BJ (cell line): Measurements from ENCODE around the gene RPL29. TPM values are rescaled to one million over a fixed set of nuclear protein-coding genes. Genes with fewer than 3 reads are reported as not detected.

Experiments used
- CTCF ChIA-PET: fragments of 350-600 bp; formaldehyde crosslinking; extraction: SDS; loops from one replicate; lab custom pipeline; 2021; ENCODE audit warnings: antibody characterized with exemption, inconsistent platforms; lab: Yijun Ruan, JAX
- POLR2A ChIA-PET: fragments of 300-600 bp; sonication (Branson Sonifier 250); formaldehyde crosslinking; extraction: SDS; loops from one replicate; lab custom pipeline; 2021; ENCODE audit warnings: antibody characterized with exemption; lab: Charles Lee
- DNase-seq: peaks from one replicate; pipeline ENCODE4 v3.0.0-alpha.2; 2011; ENCODE audit warnings: low read depth
- H3K27me3 ChIP-seq: 2 replicates; pipeline ENCODE4 v1.6.0; 2011; ENCODE audit warnings: low read length; ENCODE audit not compliant: control insufficient read depth, insufficient read depth
- H3K36me3 ChIP-seq: 2 replicates; pipeline ENCODE4 v1.5.1; 2011; ENCODE audit warnings: low read length; ENCODE audit not compliant: control insufficient read depth, insufficient read depth
- H3K4me3 ChIP-seq: 2 replicates; pipeline ENCODE4 v1.5.1; 2011; ENCODE audit warnings: low read depth, mild to moderate bottlenecking, control low read depth, low read length
- polyA plus RNA-seq: library from polyadenylated mRNA; depleted of rRNA; stranded (reverse); fragments of >200 nt; gene quantifications from 2 replicates; pipeline ENCODE4 v1.2.3, GENCODE V29; 2011
- TF ChIP-seq, protein P1 (sequence below): IDR thresholded peaks from 2 replicates; pipeline ENCODE4 v1.5.1; 2011; ENCODE audit warnings: low read depth, mild to moderate bottlenecking, control low read depth, inconsistent platforms, low read length, moderate library complexity; ENCODE audit not compliant: insufficient read depth

The RPL29 gene
- polyA plus RNA-seq, 1 experiment: 2,324 TPM

DNA sequence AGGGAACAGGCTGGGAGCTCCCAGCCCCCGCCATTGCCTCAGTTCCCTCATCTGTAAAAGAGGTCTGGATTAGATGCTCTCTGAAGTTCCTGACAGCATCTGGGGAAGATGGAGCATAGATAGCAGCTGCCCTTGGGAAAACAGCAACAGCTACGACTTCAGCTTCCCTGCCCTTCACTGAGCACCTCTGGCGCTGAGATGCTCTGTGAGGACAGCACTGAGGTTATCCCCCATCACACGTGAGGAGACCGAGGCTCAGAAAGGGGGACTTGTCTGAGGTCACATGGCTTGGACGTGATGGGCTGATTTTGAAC lies 11.1 kb upstream of the RPL29 start:
- no peak for DNase-seq
- no peaks in the 10 kb centered on the region for H3K36me3 ChIP-seq
- H3K27me3 ChIP-seq: no peaks in the 10 kb centered on the region
- H3K4me3 ChIP-seq: no peak overlapping the region
- TF ChIP-seq, protein P1, sequence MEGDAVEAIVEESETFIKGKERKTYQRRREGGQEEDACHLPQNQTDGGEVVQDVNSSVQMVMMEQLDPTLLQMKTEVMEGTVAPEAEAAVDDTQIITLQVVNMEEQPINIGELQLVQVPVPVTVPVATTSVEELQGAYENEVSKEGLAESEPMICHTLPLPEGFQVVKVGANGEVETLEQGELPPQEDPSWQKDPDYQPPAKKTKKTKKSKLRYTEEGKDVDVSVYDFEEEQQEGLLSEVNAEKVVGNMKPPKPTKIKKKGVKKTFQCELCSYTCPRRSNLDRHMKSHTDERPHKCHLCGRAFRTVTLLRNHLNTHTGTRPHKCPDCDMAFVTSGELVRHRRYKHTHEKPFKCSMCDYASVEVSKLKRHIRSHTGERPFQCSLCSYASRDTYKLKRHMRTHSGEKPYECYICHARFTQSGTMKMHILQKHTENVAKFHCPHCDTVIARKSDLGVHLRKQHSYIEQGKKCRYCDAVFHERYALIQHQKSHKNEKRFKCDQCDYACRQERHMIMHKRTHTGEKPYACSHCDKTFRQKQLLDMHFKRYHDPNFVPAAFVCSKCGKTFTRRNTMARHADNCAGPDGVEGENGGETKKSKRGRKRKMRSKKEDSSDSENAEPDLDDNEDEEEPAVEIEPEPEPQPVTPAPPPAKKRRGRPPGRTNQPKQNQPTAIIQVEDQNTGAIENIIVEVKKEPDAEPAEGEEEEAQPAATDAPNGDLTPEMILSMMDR: no peak
- POLR2A ChIA-PET: no interaction called here
- CTCF ChIA-PET: interaction anchor here (1.3 to 8.0 kb wide), 3 partner anchors 33 to 117 kb away, joined by 3 to 222 read pairs (median 179); partner anchors contain the start of genes ABHD14B and DUSP7

DNA sequence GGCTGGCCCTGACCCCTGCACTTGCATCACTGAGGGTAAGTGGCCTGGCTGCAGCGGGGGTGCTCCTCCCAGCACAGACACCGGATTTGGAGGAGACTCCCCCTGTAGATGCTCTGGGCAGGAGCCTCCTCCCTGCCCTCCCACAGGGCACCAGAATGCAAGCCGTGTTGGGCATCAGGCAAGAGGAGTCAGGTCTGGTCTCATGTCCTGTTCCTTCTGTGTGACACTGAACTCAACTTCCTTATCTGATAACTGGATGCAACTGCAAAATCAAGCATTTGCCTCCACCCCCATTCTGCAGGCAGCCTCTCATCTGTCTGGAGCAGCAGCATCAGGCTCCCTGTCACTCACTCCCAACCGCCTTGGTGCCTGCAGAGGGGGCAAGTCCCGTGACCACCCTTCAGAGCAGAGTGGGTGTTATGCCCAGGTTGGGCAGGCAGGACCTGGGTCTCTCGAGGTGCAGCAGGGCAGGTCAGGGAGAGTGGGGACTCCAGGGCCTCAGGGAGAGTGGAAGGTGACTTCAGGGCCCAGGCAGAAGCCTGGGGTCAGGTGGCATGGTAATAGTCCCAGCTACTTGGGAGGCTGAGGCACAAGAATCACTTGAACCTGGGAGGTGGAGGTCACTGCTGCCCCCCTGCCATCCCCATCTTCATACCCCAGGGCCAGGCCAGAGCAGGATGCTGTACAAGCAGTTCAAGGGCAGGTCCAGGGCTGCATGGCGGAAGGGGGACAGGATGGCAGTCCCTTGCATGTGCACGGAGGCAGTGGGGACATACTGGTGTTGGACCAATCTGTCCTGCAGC lies 10.5 kb upstream of the RPL29 start:
- ChIA-PET CTCF (interaction anchor here (0.6 to 8.0 kb wide), 10 partner anchors 7 to 137 kb away, joined by 3 to 356 read pairs (median 8); partner anchors contain the start of genes ABHD14B and DUSP7), POLR2A (interaction anchor here (0.9 kb wide), 1 partner anchor 50 kb away, joined by 3 read pairs; the partner anchor contains the start of gene DUSP7)
- no peaks in the 10 kb centered on the region for H3K27me3 ChIP-seq
- no peak for DNase-seq
- no peaks in the 10 kb centered on the region for H3K36me3 ChIP-seq
- no peak overlapping the region for H3K4me3 ChIP-seq
- TF ChIP-seq, protein P1: no peak

DNA sequence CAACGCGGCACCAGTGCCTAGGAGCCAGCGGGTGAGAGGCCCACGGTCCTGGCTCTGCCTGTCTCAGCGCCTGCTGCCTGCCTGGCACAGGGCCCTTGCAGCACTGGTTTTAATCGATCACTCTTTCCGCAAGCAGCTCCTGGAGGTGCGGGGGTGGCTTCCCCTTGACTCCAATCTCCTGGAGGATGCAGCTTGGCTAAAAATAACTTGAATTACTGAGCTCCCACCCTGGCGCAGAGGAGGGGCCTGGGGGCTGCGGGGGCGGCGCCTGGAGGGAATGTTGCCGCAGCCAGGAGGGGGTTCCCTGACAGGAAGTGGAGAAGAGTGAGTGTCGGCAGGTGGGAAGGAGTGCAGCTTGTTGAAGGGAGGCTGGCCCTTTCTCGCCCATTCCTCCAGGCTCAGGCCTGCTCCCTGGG lies 9.9 kb upstream of the RPL29 start:
- TF ChIP-seq, protein P1: no peak
- DNase-seq: no peak
- no peaks in the 10 kb centered on the region for H3K27me3 ChIP-seq
- no peak overlapping the region for H3K4me3 ChIP-seq
- H3K36me3 ChIP-seq: no peaks in the 10 kb centered on the region
- ChIA-PET CTCF (interaction anchor here (0.6 to 8.0 kb wide), 10 partner anchors 8 to 137 kb away, joined by 3 to 356 read pairs (median 8); partner anchors contain the start of gene DUSP7), POLR2A (interaction anchor here (0.9 kb wide), 1 partner anchor 50 kb away, joined by 3 read pairs; the partner anchor contains the start of gene DUSP7)

DNA sequence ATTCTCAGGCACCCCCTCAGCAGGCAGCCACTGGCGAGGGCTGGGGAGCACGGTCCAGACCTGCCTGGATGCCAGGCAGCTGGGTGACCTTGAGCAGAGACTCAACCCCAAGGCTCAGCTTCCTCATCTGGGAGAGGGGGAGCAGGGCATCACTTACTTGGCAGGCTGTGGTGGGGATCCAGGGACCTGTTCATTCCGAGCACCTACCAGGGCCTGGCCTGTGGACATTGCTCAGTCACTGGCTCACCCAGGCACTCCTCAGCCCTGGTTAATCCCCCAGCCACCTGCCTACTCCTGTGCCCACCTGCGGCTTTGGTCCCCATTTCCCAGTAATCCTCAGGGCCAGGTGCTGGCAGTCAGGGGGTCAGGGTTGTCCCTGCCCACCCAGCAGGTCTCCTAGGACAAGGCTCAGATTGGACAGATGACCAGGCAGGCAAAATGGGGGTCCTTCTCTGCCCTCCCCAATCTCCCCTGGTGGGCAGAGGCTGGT lies 9.3 kb upstream of the RPL29 start:
- POLR2A ChIA-PET: no interaction called here
- TF ChIP-seq, protein P1: no peak

DNA sequence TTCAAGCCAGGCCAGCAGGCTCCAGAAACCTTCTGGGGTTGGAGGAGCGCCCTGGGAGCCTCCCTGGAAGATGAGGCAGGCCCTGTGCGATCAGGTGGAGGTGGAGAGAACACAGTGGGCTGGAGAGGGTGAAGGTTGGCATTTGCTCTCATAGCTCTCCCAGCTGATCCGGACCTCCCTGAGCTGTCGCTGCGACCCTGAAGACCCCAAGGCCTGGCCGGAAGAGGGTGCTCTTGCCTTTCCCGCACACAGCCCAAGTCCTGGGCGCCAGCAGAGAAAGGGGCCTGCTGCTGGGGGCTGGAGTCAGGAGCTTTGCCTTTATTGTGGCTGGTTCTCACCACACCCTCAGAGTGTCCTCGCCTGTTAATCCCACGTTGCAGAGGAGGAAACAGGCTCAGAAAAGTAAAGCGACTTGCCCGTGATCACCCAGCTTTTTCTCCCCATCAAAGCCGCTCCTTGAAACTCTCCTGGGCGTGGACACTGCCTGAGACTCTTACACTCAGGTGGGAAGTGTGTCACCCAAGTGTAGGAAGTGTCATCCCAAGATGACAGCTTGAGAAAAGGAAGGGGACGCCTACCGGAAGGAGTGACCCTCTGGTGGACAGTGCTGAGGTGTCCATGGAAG lies 8.6 kb upstream of the RPL29 start:
- Histone ChIP-seq H3K4me3 (no peak overlapping the region), H3K27me3 (no peaks in the 10 kb centered on the region), H3K36me3 (no peaks in the 10 kb centered on the region)
- DNase-seq: no peak
- ChIA-PET CTCF (interaction anchor here (0.6 to 8.0 kb wide), 41 partner anchors 8 to 444 kb away, joined by 3 to 356 read pairs (median 4); partner anchors contain the start of genes DUSP7, PARP3, POC1A and RPL29), POLR2A (no interaction called here)
- TF ChIP-seq, protein P1: peak; percentile 80

More for the DNA sequence above, 9.3 kb upstream of the RPL29 start:
- H3K36me3 ChIP-seq: no peaks in the 10 kb centered on the region
- no peak overlapping the region for H3K4me3 ChIP-seq
- CTCF ChIA-PET: interaction anchor here (0.6 to 8.0 kb wide), 36 partner anchors 8 to 334 kb away, joined by 3 to 356 read pairs (median 4); partner anchors contain the start of genes DUSP7, PARP3, POC1A and RPL29
- no peak for DNase-seq
- H3K27me3 ChIP-seq: no peaks in the 10 kb centered on the region
